Epithelial cell of prostate (primary cell): ENCODE measurements around the gene CHRNA4.

ENCODE experiments used
- DNase-seq: peaks from one replicate; pipeline ENCODE4 v3.0.0-alpha.2; 2011; ENCODE audit warnings: low read depth, low spot score
- H3K27ac ChIP-seq: fragments of 450-650 bp; 2 replicates; pipeline ENCODE4 v1.5.1; 2017; ENCODE audit warnings: mild to moderate bottlenecking

Gene CHRNA4

GRCh38 chr20:63360850-63361518, at the start of gene CHRNA4:
Gene CHRNA4 (minus strand): TSS chr20:63361349. CDS start chr20:63361165, 184 bp downstream.
- DNase-seq: no peak
- H3K27ac ChIP-seq: no peak within 1 kb of the TSS

GRCh38 chr20:63409834-63410435, 48.8 kb upstream of the CHRNA4 start:
- DNase-seq: no peak
- no peak overlapping the region for H3K27ac ChIP-seq

GRCh38 chr20:63409066-63409833, 48.1 kb upstream of the CHRNA4 start:
- DNase-seq: no peak

GRCh38 chr20:63408684-63409046, 47.5 kb upstream of the CHRNA4 start:
- DNase-seq: no peak
- H3K27ac ChIP-seq: no peak overlapping the region

More at GRCh38 chr20:63409066-63409833, 48.1 kb upstream of the CHRNA4 start:
- no peak overlapping the region for H3K27ac ChIP-seq

GRCh38 chr20:63407928-63408683, 47.0 kb upstream of the CHRNA4 start:
- no peak overlapping the region for H3K27ac ChIP-seq
- DNase-seq: no peak

GRCh38 chr20:63406617-63407245, 45.6 kb upstream of the CHRNA4 start:
- DNase-seq: no peak

GRCh38 chr20:63406011-63406410, 44.9 kb upstream of the CHRNA4 start:
- no peak overlapping the region for H3K27ac ChIP-seq
- DNase-seq: no peak

More at GRCh38 chr20:63406617-63407245, 45.6 kb upstream of the CHRNA4 start:
- H3K27ac ChIP-seq: no peak overlapping the region

GRCh38 chr20:63405102-63405730, 44.1 kb upstream of the CHRNA4 start:
- H3K27ac ChIP-seq: no peak overlapping the region
- DNase-seq: no peak

GRCh38 chr20:63404129-63405085, 43.3 kb upstream of the CHRNA4 start:
- no peak for DNase-seq
- no peak overlapping the region for H3K27ac ChIP-seq

- H3K27ac ChIP-seq: no peak overlapping the region
- no peak for DNase-seq
These were observed 42.4 kb upstream of the CHRNA4 start for GRCh38 chr20:63403403-63404105.

- no peak for DNase-seq
- H3K27ac ChIP-seq: no peak overlapping the region
These were observed 41.7 kb upstream of the CHRNA4 start for GRCh38 chr20:63402860-63403220.

- no peak for DNase-seq
- no peak overlapping the region for H3K27ac ChIP-seq
These were observed 41.2 kb upstream of the CHRNA4 start for GRCh38 chr20:63402181-63402859.

- DNase-seq: no peak
- H3K27ac ChIP-seq: no peak overlapping the region
These were observed 40.4 kb upstream of the CHRNA4 start for GRCh38 chr20:63401384-63402110.

- no peak for DNase-seq
- H3K27ac ChIP-seq: no peak overlapping the region
These were observed 39.5 kb upstream of the CHRNA4 start for GRCh38 chr20:63400486-63401210.

GRCh38 chr20:63399596-63400375, 38.6 kb upstream of the CHRNA4 start:
- no peak for DNase-seq
- H3K27ac ChIP-seq: no peak overlapping the region
